ENCODE measurements around the gene DNAJC4. TPM values are rescaled to one million over a fixed set of nuclear protein-coding genes. Genes with fewer than 3 reads are reported as not detected.
A peak's percentile ranks its signal among the peaks of the same experiment; 100 is the strongest.

DNAJC4 gene
- total RNA-seq, 1 donor from 2014 or later = 3.9 TPM

DNA sequence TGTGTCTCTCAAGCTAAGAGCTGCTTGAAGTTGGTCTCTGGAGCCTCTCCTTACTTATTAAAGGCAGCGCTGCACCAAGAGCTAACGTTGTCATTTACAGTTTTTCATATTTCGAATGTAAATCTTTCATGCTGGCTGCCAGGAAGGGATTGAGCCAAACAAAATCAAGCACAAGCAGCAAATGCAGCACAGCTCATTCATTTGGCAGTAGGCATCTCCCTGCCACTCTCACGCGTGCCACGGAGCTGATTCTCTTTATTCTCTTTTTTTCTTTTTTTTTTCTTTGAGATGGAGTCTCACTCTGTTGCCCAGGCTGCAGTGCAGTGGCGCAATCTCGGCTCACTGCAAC is 2.6 kb downstream of the DNAJC4 start:
- Histone ChIP-seq H3K79me2 (ENCODE audit: low read depth) (no peaks in the 10 kb centered on the region), H2AFZ (replicated peaks) (no peak overlapping the region), H3K27me3 (peaks cover 47% of the 10 kb centered on the region), H3K9ac (no peak overlapping the region), H3K4me1 (peaks cover 8% of the 10 kb centered on the region), H3K4me3 (no peak overlapping the region), H4K20me1 (ENCODE audit: low read depth) (peaks cover 3% of the 10 kb centered on the region), H3K9me3 (ENCODE audit: low read depth) (no peaks in the 10 kb centered on the region), H3K4me2 (no peak overlapping the region), H3F3A (ENCODE audit: low read depth) (peaks cover 44% of the 10 kb centered on the region), H3K36me3 (no peaks in the 10 kb centered on the region), H3K27ac (no peak overlapping the region)
- TF ChIP-seq EZH2 (IDR thresholded peaks at IDR 0.05) (no peak), EZH2phosphoT487 (IDR thresholded peaks at IDR 0.05) (no peak)
- TF ChIP-seq, protein P1, sequence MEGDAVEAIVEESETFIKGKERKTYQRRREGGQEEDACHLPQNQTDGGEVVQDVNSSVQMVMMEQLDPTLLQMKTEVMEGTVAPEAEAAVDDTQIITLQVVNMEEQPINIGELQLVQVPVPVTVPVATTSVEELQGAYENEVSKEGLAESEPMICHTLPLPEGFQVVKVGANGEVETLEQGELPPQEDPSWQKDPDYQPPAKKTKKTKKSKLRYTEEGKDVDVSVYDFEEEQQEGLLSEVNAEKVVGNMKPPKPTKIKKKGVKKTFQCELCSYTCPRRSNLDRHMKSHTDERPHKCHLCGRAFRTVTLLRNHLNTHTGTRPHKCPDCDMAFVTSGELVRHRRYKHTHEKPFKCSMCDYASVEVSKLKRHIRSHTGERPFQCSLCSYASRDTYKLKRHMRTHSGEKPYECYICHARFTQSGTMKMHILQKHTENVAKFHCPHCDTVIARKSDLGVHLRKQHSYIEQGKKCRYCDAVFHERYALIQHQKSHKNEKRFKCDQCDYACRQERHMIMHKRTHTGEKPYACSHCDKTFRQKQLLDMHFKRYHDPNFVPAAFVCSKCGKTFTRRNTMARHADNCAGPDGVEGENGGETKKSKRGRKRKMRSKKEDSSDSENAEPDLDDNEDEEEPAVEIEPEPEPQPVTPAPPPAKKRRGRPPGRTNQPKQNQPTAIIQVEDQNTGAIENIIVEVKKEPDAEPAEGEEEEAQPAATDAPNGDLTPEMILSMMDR (IDR thresholded peaks at IDR 0.05) = no peak
- Mint-ChIP-seq H3K27me3 (ENCODE audit: insufficient read depth, low read depth) (peaks cover 16% of the 10 kb centered on the region), H3K4me3 (peak overlapping the region; percentile 92), H3K9me3 (no peaks in the 10 kb centered on the region), H3K36me3 (no peaks in the 10 kb centered on the region), H3K4me1 (peaks cover 23% of the 10 kb centered on the region), H3K27ac (no peak overlapping the region)
- no peak for DNase-seq (ENCODE audit: low spot score)

GRCh38 chr11:64233913-64234586 is 3.7 kb downstream of the DNAJC4 start, which contains the start of gene VEGFB:
Gene VEGFB, plus strand, starts transcription at chr11:64234584. Its CDS starts 250 bp downstream, at chr11:64234834.
- Mint-ChIP-seq H3K36me3 (no peaks in the 10 kb centered on the region), H3K4me1 (peaks cover 23% of the 10 kb centered on the region), H3K27me3 (ENCODE audit: insufficient read depth, low read depth) (peaks cover 16% of the 10 kb centered on the region), H3K9me3 (no peaks in the 10 kb centered on the region), H3K4me3 (peak within 1 kb of the TSS; percentile 92), H3K27ac (no peak within 1 kb of the TSS)
- peaks cover 44% of the 10 kb centered on the region for H3F3A ChIP-seq (ENCODE audit: low read depth)
- no peaks in the 10 kb centered on the region for H3K9me3 ChIP-seq (ENCODE audit: low read depth)
- H3K27ac ChIP-seq = no peak within 1 kb of the TSS
- H4K20me1 ChIP-seq (ENCODE audit: low read depth) = peaks cover 3% of the 10 kb centered on the region
- TF ChIP-seq, protein P1 (IDR thresholded peaks at IDR 0.05) = no peak
- TF ChIP-seq EZH2 (IDR thresholded peaks at IDR 0.05) (no peak), EZH2phosphoT487 (IDR thresholded peaks at IDR 0.05) (peak; percentile 5)
- peak within 1 kb of the TSS; percentile 84 for H3K4me3 ChIP-seq
- H3K27me3 ChIP-seq = peaks cover 47% of the 10 kb centered on the region
- H3K4me1 ChIP-seq = peaks cover 8% of the 10 kb centered on the region
- H2AFZ ChIP-seq (replicated peaks) = peak within 1 kb of the TSS; percentile 85
- H3K79me2 ChIP-seq (ENCODE audit: low read depth) = no peaks in the 10 kb centered on the region
- peak within 1 kb of the TSS; percentile 94 for H3K4me2 ChIP-seq
- DNase-seq (ENCODE audit: low spot score) = peak; percentile 74
- H3K36me3 ChIP-seq = no peaks in the 10 kb centered on the region
- no peak within 1 kb of the TSS for H3K9ac ChIP-seq

GRCh38 chr11:64234647-64235379 is 4.5 kb downstream of the DNAJC4 start:
- no peak overlapping the region for H3K9ac ChIP-seq
- peaks cover 18% of the 10 kb centered on the region for H3K27me3 Mint-ChIP-seq (ENCODE audit: insufficient read depth, low read depth)
- peak overlapping the region; percentile 85 for H3K4me3 Mint-ChIP-seq
- no peak overlapping the region for H3K27ac Mint-ChIP-seq
- H2AFZ ChIP-seq (replicated peaks) = peak overlapping the region; percentile 85
- H3K79me2 ChIP-seq (ENCODE audit: low read depth) = no peaks in the 10 kb centered on the region
- H3K27ac ChIP-seq = no peak overlapping the region
- TF ChIP-seq EZH2 (IDR thresholded peaks at IDR 0.05) (no peak), EZH2phosphoT487 (IDR thresholded peaks at IDR 0.05) (peak; percentile 8)
- TF ChIP-seq, protein P1 (IDR thresholded peaks at IDR 0.05) = peak; percentile 5
- peaks cover 47% of the 10 kb centered on the region for H3K27me3 ChIP-seq
- peaks cover 18% of the 10 kb centered on the region for H3K4me1 Mint-ChIP-seq
- peak; percentile 64 for DNase-seq (ENCODE audit: low spot score)
- H4K20me1 ChIP-seq (ENCODE audit: low read depth) = peaks cover 3% of the 10 kb centered on the region
- H3K4me3 ChIP-seq = peak overlapping the region; percentile 84
- no peaks in the 10 kb centered on the region for H3K36me3 Mint-ChIP-seq
- peaks cover 38% of the 10 kb centered on the region for H3F3A ChIP-seq (ENCODE audit: low read depth)
- peaks cover 4% of the 10 kb centered on the region for H3K4me1 ChIP-seq
- peak overlapping the region; percentile 94 for H3K4me2 ChIP-seq
- no peaks in the 10 kb centered on the region for H3K36me3 ChIP-seq
- H3K9me3 Mint-ChIP-seq = no peaks in the 10 kb centered on the region
- H3K9me3 ChIP-seq (ENCODE audit: low read depth) = no peaks in the 10 kb centered on the region
